NT2/D1 (cell line): ENCODE results near the gene RNF217.
"Not testable (repeated sequence)": the region's sequence is repeated elsewhere in the genome, so short reads cannot be mapped to it uniquely, and the experiment has no call there.

Experiments used
- DNase-seq: peaks from one replicate; pipeline ENCODE4 v3.0.0-alpha.2; 2011; ENCODE audit warnings: low read depth, low spot score
- H3K27me3 ChIP-seq: 2 replicates; pipeline ENCODE4 v1.6.0; 2011; ENCODE audit warnings: mild to moderate bottlenecking; ENCODE audit not compliant: insufficient read length, insufficient read depth
- H3K36me3 ChIP-seq: 2 replicates; pipeline ENCODE4 v1.6.1; 2011; ENCODE audit warnings: mild to moderate bottlenecking, low read length, mixed read lengths; ENCODE audit not compliant: insufficient read depth, insufficient read length
- H3K4me1 ChIP-seq: 2 replicates; pipeline ENCODE4 v1.5.1; 2011; ENCODE audit not compliant: insufficient read depth, insufficient read length
- H3K4me3 ChIP-seq: 2 replicates; pipeline ENCODE4 v1.5.1; 2011; ENCODE audit warnings: low read depth; ENCODE audit not compliant: insufficient read length
- H3K9ac ChIP-seq: 2 replicates; pipeline ENCODE4 v1.6.0; 2011; ENCODE audit warnings: low read depth; ENCODE audit not compliant: insufficient read length
- H3K9me3 ChIP-seq: 2 replicates; pipeline ENCODE4 v1.5.1; 2011; ENCODE audit warnings: mild to moderate bottlenecking, low read length; ENCODE audit not compliant: insufficient read depth
- SUZ12 ChIP-seq: IDR thresholded peaks from 2 replicates; pipeline ENCODE4 v1.6.1; 2011; ENCODE audit not compliant: insufficient read length, insufficient read depth; ENCODE audit errors: extremely low read depth
- YY1 ChIP-seq: IDR thresholded peaks from 2 replicates; pipeline ENCODE4 v1.6.1; 2011; ENCODE audit not compliant: insufficient read length, insufficient read depth
- ZNF274 ChIP-seq: IDR thresholded peaks from 2 replicates; pipeline ENCODE4 v1.6.1; 2011; ENCODE audit warnings: mild to moderate bottlenecking, low read depth, low read length

Gene RNF217

DNA sequence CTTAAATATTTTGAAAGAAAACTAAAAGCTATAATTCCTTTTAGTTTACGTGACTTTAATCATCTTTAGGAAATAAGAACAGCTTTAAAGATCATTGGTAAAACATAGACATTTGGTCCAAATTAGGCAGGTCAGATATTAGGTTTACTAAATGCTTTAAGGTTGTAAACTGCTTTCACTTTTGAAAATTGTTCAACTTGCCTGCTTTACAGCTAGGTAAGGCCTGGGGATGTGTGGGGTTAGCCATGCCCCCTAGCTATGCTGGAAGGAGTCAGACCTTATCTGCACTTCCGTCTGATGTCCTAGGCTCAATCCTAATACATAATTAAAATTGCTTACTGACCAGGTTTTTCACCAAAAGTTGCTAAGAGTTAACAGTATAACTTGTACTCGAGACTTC, 160.8 kb downstream of the RNF217 start:
- peaks cover 2% of the 10 kb centered on the region for H3K4me1 ChIP-seq
- H3K4me3 ChIP-seq = no peak overlapping the region
- H3K9me3 ChIP-seq = peaks cover 15% of the 10 kb centered on the region; the same call in 1 of the 2 replicates
- H3K36me3 ChIP-seq = no peaks in the 10 kb centered on the region
- TF ChIP-seq SUZ12 (no peak), ZNF274 (no peak), YY1 (no peak)
- DNase-seq = no peak
- no peak overlapping the region for H3K9ac ChIP-seq
- no peaks in the 10 kb centered on the region for H3K27me3 ChIP-seq

DNA sequence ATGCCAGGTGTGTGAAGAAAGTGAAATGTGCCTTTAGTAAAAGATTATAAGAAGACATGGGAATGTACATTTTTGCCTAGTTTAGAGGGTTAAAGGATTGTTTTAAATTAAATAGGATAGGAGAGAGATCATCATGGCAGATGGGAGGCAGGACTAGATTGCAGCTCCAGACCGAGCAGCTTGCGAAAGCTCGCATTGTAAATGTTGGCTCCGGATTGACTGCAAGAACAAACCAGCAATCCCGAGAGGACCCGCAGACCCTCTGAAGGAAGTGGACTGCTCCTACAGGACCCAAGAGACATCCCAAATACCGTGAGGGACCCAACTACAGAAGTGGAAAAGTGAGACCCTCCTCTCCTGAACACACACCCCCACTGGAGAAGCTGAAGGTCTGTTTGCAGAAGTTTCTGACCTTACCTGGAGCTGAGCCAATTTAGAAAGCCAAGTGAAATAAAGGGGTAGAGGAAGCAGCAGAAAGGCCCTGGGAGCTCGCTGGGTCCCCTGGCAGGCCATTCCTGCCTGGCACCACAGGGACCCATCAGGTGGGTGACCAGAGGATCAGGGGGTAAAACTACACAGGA, 161.3 kb downstream of the RNF217 start:
- H3K9ac ChIP-seq = no peak overlapping the region
- H3K27me3 ChIP-seq = no peaks in the 10 kb centered on the region
- H3K4me1 ChIP-seq = peaks cover 2% of the 10 kb centered on the region
- no peak for DNase-seq
- TF ChIP-seq YY1 (no peak), ZNF274 (no peak), SUZ12 (no peak)
- peaks cover 15% of the 10 kb centered on the region; the same call in 1 of the 2 replicates for H3K9me3 ChIP-seq
- no peaks in the 10 kb centered on the region for H3K36me3 ChIP-seq
- H3K4me3 ChIP-seq = no peak overlapping the region

DNA sequence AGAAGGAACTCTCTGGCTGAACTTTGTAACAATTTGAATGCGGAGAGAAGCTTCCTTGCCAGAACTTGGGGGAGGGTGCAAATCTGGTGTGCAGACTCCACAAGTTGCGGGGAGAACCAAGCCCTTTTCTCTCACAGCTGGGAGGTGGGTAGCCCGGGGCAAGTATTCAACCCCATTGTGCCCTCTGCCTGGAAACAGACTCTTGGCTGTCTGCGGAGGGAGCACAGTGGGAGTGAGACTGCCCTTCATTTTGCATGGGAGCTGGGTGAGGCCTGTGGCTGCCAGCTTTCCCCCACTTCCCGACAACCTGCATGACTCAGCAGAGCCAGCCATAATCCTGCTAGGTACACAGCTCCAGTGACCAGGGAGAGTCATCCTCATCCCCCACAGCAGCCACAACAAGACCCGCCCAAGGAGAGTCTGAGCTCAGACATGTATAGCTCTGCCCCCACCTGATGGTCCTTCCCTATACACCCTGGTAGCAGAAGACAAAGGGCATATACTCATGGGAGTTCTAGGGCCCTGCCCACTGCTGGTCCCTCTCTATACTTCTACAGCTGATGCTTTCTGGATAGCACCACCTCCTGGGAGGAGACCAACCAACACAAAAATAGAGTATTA, 161.9 kb downstream of the RNF217 start:
- Histone ChIP-seq H3K27me3 (no peaks in the 10 kb centered on the region), H3K4me3 (no peak overlapping the region), H3K9me3 (peaks cover 15% of the 10 kb centered on the region; the same call in 1 of the 2 replicates), H3K9ac (no peak overlapping the region), H3K4me1 (peaks cover 2% of the 10 kb centered on the region), H3K36me3 (no peaks in the 10 kb centered on the region)
- no peak for DNase-seq
- no peak for TF ChIP-seq ZNF274
- no peak for TF ChIP-seq YY1
- TF ChIP-seq SUZ12 = no peak

- not testable (repeated sequence) for H3K36me3 ChIP-seq, H3K4me1 ChIP-seq, DNase-seq, H3K4me3 ChIP-seq, H3K27me3 ChIP-seq, H3K9ac ChIP-seq
- peaks cover 15% of the 10 kb centered on the region; the same call in 1 of the 2 replicates for H3K9me3 ChIP-seq
Observed at GRCh38 chr6:125125856-125126255, 163.6 kb downstream of the RNF217 start.

GRCh38 chr6:125129354-125129753, 167.1 kb downstream of the RNF217 start:
- Histone ChIP-seq H3K9ac (no peak overlapping the region), H3K4me3 (no peak overlapping the region), H3K36me3 (no peaks in the 10 kb centered on the region), H3K9me3 (peaks cover 14% of the 10 kb centered on the region; the same call in 1 of the 2 replicates), H3K4me1 (no peaks in the 10 kb centered on the region), H3K27me3 (no peaks in the 10 kb centered on the region)
- no peak for TF ChIP-seq ZNF274
- DNase-seq = no peak

DNA sequence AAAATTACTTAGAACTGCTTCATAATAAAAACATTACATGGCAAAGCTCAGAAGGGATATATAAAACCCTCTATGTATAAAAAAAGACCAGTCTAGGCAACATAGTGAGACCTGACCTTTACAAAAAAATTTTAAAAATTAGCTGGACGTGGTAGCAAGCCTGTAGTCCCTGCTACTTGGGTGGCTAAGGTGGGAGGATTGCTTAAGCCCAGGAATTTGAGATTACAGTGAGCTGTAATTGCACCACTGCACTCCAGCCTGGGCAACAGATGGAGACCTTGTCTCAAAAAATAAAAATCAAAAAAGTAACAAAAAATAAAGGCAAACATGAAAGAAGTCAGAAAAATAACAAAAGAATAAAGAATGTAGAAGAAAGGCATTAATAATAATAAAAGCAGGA, 169.8 kb downstream of the RNF217 start:
- no peak for TF ChIP-seq ZNF274
- no peak for TF ChIP-seq YY1
- TF ChIP-seq SUZ12 = no peak
- no peak for DNase-seq

GRCh38 chr6:125136378-125136777, 174.1 kb downstream of the RNF217 start:
- no peak for DNase-seq
- Histone ChIP-seq H3K36me3 (no peaks in the 10 kb centered on the region), H3K9ac (no peak overlapping the region), H3K9me3 (no peaks in the 10 kb centered on the region), H3K4me3 (no peak overlapping the region), H3K4me1 (no peaks in the 10 kb centered on the region), H3K27me3 (no peaks in the 10 kb centered on the region)
- no peak for TF ChIP-seq ZNF274
- TF ChIP-seq SUZ12 = no peak
- no peak for TF ChIP-seq YY1

More for the DNA sequence above, 169.8 kb downstream of the RNF217 start:
- H3K36me3 ChIP-seq = no peaks in the 10 kb centered on the region
- no peaks in the 10 kb centered on the region for H3K27me3 ChIP-seq
- H3K9me3 ChIP-seq = no peaks in the 10 kb centered on the region
- H3K4me3 ChIP-seq = no peak overlapping the region
- H3K4me1 ChIP-seq = no peaks in the 10 kb centered on the region
- H3K9ac ChIP-seq = no peak overlapping the region

DNA sequence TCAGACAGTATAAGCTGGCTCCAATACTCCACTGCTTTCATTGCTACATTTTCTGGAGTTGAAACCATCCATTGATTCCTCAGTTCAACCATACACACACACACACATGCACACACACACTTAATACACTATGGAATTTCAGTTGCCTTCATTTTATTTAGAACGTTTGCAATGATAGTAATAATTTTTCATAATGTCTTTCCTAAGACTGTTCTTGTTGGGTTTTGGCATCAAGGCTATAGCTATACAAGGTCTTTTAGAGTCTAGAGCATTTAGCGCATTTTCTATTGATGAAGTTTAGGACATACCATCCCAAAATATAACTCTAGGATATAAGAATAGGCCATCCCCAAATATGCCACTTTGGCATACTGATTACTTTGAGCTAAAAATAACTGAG, 175.8 kb downstream of the RNF217 start:
- H3K9ac ChIP-seq = no peak overlapping the region
- H3K4me1 ChIP-seq = no peaks in the 10 kb centered on the region
- no peaks in the 10 kb centered on the region for H3K27me3 ChIP-seq
- no peaks in the 10 kb centered on the region for H3K36me3 ChIP-seq
- peaks cover 4% of the 10 kb centered on the region; the same call in 1 of the 2 replicates for H3K9me3 ChIP-seq
- no peak for DNase-seq
- TF ChIP-seq ZNF274 = no peak
- no peak for TF ChIP-seq YY1
- TF ChIP-seq SUZ12 = no peak
- H3K4me3 ChIP-seq = no peak overlapping the region
